Mucosa of rectum (tissue), 2 donors: ENCODE measurements around the gene TOM1L2.
A peak's percentile ranks its signal among the peaks of the same experiment; 100 is the strongest.

Experiments used
- H3K27ac ChIP-seq, 2 donors: one replicate each; pipeline ENCODE4 v1.7.0; 2013; ENCODE audit warnings: inconsistent platforms in 2 of 2, low read depth in 2 of 2, low read length in 2 of 2
- H3K27me3 ChIP-seq, 2 donors: one replicate each; pipeline ENCODE4 v1.7.0; 2013; ENCODE audit warnings: low read length in 2 of 2; ENCODE audit not compliant: control insufficient read depth in 2 of 2, insufficient read depth in 2 of 2
- H3K36me3 ChIP-seq, 2 donors: one replicate each; pipeline ENCODE4 v1.7.0; 2013; ENCODE audit warnings: low read length in 2 of 2; ENCODE audit not compliant: control insufficient read depth in 2 of 2, insufficient read depth in 2 of 2
- H3K4me1 ChIP-seq, 2 donors: one replicate each; pipeline ENCODE4 v1.7.0; 2013; ENCODE audit warnings: low read length in 2 of 2, mild to moderate bottlenecking in 1 of 2; ENCODE audit not compliant: control insufficient read depth in 2 of 2, insufficient read depth in 2 of 2
- H3K4me3 ChIP-seq, 2 donors: one replicate each; pipeline ENCODE4 v1.7.0; 2013; ENCODE audit warnings: low read length in 2 of 2
- H3K9ac ChIP-seq, 2 donors: one replicate each; pipeline ENCODE4 v1.7.0; 2013; ENCODE audit warnings: low read length in 2 of 2, low read depth in 1 of 2, mild to moderate bottlenecking in 1 of 2
- H3K9me3 ChIP-seq, 2 donors: one replicate each; pipeline ENCODE4 v1.7.0; 2013; ENCODE audit warnings: low read length in 2 of 2; ENCODE audit not compliant: control insufficient read depth in 2 of 2
- donor health status: healthy.
- donor health status: Normal muscosa, but diverticular disease.

TOM1L2 gene

DNA sequence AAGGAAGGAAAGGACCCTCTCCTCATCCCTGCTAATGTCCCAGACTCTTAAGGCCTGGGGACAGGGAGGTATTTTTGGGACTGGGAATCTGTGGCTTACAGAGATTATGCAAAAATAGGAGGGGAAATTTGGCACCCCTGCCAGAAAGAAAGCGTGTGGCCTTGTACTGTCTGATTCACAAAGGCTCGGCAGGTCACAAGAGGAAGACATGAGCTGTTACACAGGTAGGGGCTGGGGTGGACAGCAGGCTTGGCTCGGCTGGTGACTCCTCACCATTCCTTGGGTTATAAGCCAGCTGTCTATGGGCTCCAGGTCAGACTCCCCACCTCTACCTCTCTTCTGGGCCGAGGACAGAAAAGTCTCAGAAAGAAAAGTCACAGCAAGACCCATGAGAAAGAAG is 114.7 kb downstream of the TOM1L2 start:
- peaks cover 5 to 9% of the 10 kb centered on the region in 2 donors for H3K4me1 ChIP-seq
- no peaks in the 10 kb centered on the region for H3K9me3 ChIP-seq
- H3K4me3 ChIP-seq, result no peak overlapping the region
- no peak overlapping the region for H3K9ac ChIP-seq
- peaks cover 0 to 14% of the 10 kb centered on the region in 2 donors for H3K36me3 ChIP-seq
- no peaks in the 10 kb centered on the region for H3K27me3 ChIP-seq
- H3K27ac ChIP-seq, result no peak overlapping the region

DNA sequence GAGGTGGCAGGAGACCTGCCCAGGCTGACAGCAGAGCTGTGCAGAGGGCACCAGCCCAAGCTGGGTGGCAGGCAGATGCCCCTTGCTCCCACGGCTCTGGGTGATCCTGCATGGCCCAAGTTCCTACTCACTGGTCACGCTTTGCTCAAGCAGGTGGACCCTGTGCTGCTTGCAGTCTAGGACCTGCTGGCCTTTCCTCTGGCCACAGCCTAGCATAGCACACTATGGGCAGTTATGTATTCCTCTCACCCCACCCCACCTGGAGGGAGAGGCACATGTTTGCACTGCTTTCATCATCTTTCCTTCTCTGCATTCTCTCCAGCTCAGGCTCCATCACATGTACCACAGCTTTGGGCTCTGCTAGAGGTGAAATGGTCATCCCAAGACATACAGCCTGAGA is 115.8 kb downstream of the TOM1L2 start:
- no peaks in the 10 kb centered on the region for H3K9me3 ChIP-seq
- H3K27me3 ChIP-seq, result no peaks in the 10 kb centered on the region
- H3K4me1 ChIP-seq, result peaks cover 5 to 9% of the 10 kb centered on the region in 2 donors
- no peak overlapping the region for H3K9ac ChIP-seq
- no peak overlapping the region for H3K4me3 ChIP-seq
- peaks cover 0 to 11% of the 10 kb centered on the region in 2 donors for H3K36me3 ChIP-seq
- no peak overlapping the region for H3K27ac ChIP-seq

DNA sequence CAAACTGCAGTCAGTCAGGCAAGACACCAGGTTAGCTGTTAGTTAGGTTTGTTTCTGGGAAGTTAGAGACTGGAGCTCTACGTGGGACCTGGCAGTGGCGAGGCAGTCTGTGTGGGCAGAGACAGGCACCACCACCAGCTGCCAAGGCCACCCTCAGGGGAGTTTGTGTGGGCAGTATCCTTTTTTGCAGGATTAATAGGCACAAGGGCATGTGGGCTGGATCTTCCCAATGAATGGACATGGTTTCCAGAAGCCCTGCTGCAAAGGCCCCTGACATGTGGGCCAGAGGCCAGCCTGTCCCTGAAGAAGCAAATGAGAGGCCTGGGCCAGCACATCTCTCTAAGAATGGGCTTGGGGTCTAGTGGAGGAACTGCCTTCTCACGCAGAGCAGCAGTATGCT is 116.2 kb downstream of the TOM1L2 start:
- Histone ChIP-seq H3K9me3 (no peaks in the 10 kb centered on the region), H3K27me3 (no peaks in the 10 kb centered on the region), H3K4me3 (no peak overlapping the region), H3K9ac (no peak overlapping the region), H3K4me1 (peaks cover 5 to 9% of the 10 kb centered on the region in 2 donors), H3K36me3 (peaks cover 0 to 11% of the 10 kb centered on the region in 2 donors), H3K27ac (no peak overlapping the region)

DNA sequence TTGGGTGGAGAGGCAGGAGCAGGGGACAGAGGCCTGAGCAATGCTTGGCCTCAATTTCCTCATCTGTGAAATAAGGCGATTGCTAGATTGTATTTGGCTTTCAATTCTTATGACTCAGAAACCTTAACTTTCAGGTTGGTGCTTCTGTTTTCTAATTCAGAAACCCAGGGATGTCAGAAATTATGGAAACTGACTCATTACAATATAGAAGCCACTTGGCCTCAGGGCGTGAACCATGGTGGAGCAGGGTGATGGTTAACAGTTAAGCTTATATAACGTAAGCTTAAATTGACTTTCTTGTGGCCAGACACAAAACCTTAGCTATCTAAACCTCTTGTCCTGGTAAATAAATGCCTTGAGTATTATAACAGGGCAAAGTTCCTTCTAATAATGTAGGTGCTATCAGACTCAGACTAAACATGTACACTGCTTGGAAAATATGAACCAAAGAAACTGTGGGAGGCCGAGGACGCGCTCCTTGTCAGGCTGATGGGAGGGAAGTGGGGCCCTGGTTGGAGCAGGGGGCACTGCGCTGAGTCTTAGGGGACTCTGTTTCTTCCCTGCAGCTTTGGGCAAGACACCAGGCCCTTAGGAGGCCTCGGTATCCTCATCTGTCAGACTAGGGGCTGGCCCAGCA is 118.3 kb downstream of the TOM1L2 start:
- Histone ChIP-seq H3K27ac (no peak overlapping the region), H3K27me3 (no peaks in the 10 kb centered on the region), H3K9ac (no peak overlapping the region), H3K36me3 (peaks cover 0 to 9% of the 10 kb centered on the region in 2 donors), H3K9me3 (no peaks in the 10 kb centered on the region), H3K4me1 (peaks cover 17 to 21% of the 10 kb centered on the region in 2 donors), H3K4me3 (no peak overlapping the region)

DNA sequence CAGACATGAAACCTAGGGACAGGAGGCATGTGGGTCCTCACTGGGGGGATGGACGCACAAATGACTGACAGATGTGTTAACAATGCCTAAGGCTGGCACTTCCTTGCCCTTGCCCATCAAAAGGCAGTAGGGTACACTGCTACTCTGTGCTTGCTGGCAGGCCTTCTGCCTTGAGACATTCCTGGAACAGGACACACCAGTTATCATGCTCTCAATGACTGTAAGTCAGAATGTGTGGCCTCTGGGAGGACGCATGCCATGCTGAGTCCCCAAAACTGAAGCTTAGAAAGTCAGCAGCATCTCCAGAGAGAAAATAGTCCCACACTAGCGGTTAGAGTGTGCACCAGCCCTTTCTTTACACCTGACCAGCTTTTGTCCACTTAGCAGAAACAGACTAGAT is 119.3 kb downstream of the TOM1L2 start:
- H3K27me3 ChIP-seq, result no peaks in the 10 kb centered on the region
- no peak overlapping the region for H3K9ac ChIP-seq
- H3K4me1 ChIP-seq, result peaks cover 23 to 25% of the 10 kb centered on the region in 2 donors
- H3K27ac ChIP-seq, result no peak overlapping the region
- H3K4me3 ChIP-seq, result no peak overlapping the region
- H3K36me3 ChIP-seq, result peaks cover 0 to 9% of the 10 kb centered on the region in 2 donors
- no peaks in the 10 kb centered on the region for H3K9me3 ChIP-seq

DNA sequence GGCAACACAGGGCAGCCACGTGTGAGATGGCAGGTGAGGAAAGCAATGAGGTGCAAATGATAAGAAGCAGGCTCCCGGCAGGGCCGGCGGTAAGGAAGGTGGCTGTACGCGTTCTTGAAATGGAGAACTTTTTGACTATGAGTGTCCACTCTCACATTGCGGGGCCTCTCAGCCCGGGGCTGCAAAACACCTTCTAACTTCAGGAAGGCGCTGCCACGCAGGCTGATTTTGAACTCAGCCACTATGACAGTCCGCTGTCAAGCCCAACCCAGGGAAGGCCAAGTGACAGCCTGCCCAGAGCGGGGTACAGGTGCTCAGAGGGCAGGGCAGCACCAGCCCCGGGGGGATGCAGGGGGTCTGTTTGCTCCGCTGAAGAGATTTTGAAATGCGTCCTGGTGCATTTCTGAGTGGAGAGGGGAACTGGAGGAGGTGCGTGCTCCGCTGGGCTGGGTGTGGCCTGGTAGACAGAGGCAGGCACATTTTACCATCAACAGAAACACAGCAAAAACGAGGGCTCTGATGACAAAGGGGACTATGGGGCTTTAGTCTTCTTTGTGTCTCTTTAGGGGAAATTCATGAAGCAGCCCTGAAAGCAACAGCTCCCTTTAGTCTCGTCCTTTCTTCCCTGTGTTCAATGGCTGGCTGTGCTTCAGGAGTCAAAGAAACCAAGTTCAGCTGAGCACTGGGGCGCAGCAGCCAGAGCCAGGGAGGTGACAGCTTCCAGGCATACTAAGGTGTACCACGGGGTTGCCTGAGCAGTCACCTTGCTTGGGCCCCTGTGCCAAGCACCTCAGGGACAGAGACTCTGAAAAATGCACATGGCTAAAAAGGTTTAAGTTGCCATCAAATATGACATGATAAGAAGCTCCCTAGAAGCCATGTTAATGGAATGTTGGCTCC is 120.8 kb downstream of the TOM1L2 start:
- no peaks in the 10 kb centered on the region for H3K9me3 ChIP-seq
- H3K27ac ChIP-seq, result no peak overlapping the region
- H3K9ac ChIP-seq, result no peak overlapping the region
- peaks cover 23 to 27% of the 10 kb centered on the region in 2 donors for H3K4me1 ChIP-seq
- H3K4me3 ChIP-seq, result no peak overlapping the region
- H3K36me3 ChIP-seq, result peaks cover 4 to 12% of the 10 kb centered on the region in 2 donors
- no peaks in the 10 kb centered on the region for H3K27me3 ChIP-seq

DNA sequence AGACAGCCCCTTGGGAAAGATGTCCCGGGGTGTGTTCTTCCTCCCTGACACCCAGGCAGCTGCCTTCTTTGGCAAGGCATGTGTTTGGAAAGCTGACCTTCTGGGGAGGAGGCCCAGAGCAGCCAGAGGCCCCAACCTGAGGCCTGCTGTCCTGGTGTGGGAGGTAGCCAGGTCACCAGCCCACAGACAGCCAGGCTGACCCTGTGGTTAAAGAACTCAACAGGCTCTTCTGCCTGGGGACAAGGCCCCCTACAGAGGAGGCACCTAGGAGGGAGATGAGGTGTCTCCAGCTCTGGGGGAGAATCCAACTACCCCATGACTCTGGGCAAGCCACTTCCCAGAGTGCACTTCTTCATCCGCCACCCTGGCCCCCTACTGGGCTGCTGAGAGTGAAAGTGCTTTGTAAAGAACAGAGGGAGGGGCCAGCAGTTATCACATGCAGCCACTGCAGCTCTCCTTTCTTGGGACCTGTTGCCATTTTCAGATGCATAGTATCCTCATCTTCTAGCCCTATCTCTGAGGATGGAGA is 122.3 kb downstream of the TOM1L2 start:
- Histone ChIP-seq H3K4me1 (peaks cover 22 to 23% of the 10 kb centered on the region in 2 donors), H3K27ac (peak overlapping the region; percentile 45 to 74)

DNA sequence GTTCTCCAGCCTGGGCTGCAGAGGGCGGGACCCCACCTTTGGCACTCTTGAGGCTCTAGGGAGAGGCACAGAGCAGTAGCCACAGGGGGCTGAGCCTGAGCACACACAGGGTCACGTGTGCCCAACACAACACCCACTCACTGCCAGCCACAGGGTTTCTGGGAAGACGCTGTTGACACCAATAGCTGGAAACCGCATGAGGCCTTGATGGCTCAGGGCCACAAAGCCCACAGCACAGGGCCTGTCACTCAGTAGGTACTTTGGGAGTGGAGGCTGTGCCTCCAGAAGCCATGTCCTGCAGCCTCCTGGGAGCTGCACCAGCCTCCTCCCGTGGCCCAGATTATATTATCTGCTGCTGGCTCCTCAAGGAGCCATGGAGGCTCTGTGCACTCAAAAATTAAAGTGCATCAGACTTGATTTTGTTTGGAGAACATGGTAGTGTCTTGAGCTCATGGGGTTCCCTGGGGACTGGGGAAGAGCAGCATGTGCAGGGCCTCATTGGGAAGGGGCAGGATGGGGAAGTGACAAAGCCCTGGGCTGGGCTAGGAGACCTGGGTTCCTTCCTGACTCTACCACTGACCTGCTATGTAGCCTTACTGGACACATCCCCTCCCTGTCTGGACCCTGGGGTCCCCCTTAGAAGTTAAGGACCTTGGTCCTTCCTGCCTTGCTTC is 122.9 kb downstream of the TOM1L2 start:
- Histone ChIP-seq H3K4me3 (no peak overlapping the region), H3K9ac (peak overlapping the region in 1 of 2 donors; percentile 52), H3K36me3 (peaks cover 4 to 12% of the 10 kb centered on the region in 2 donors), H3K9me3 (no peaks in the 10 kb centered on the region), H3K4me1 (peaks cover 18 to 20% of the 10 kb centered on the region in 2 donors), H3K27ac (peak overlapping the region; percentile 45 to 74), H3K27me3 (no peaks in the 10 kb centered on the region)

More for the DNA sequence above, 122.3 kb downstream of the TOM1L2 start:
- no peaks in the 10 kb centered on the region for H3K27me3 ChIP-seq
- H3K36me3 ChIP-seq, result peaks cover 4 to 12% of the 10 kb centered on the region in 2 donors
- H3K9me3 ChIP-seq, result no peaks in the 10 kb centered on the region
- peak overlapping the region in 1 of 2 donors; percentile 52 for H3K9ac ChIP-seq
- no peak overlapping the region for H3K4me3 ChIP-seq

DNA sequence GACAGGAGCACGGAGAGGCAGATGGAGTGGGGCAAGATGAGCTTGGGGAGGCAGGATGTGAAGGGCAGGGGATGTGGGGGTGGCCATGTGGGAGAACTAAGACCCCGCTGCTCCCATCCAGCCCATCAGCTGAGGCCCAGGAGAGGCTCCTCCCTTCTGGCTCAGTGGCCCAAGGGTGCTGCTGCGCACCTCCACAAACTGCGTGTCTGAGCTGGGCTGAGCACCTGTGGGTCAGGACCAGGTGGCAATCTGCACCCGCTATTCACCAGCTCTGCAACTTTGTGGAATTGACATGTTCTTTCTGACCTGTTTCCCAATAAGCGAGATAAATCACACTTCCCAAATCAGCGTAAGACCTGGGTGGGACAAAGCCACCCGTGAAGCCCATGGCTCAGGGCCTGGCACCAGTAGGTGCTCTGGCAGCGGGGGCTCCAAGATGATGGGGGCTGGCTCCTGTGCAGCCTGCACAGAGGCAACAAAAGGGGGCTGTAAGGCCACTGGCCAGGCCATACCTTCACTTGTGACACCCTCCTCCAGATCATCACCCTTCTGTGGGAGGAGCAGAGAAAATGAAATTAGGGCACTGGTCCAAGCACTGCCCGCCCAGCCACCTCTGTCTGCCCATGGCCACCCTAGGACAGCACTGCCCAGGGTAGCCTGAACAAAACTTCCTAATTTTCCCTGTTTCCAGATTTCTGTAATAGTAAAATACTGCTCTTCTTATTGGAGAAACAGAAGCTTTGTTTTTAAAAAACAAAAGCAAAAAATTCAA is 123.7 kb downstream of the TOM1L2 start:
- no peaks in the 10 kb centered on the region for H3K27me3 ChIP-seq
- H3K4me3 ChIP-seq, result no peak overlapping the region
- peaks cover 4 to 12% of the 10 kb centered on the region in 2 donors for H3K36me3 ChIP-seq
- H3K9me3 ChIP-seq, result no peaks in the 10 kb centered on the region
- H3K4me1 ChIP-seq, result peaks cover 18% of the 10 kb centered on the region in 2 donors
- peak overlapping the region in 1 of 2 donors; percentile 74 for H3K27ac ChIP-seq
- H3K9ac ChIP-seq, result no peak overlapping the region
